ENCODE data around the gene PDZD4.

Gene PDZD4

GRCh38 chrX:153771415-153772315, 58.7 kb downstream of the PDZD4 start:
- DNase-seq (ENCODE audit: low read depth) = no peak

- DNase-seq (ENCODE audit: low read depth) = no peak
Observed at GRCh38 chrX:153770601-153771414, 59.5 kb downstream of the PDZD4 start.

- DNase-seq (ENCODE audit: low read depth) = no peak
Observed at GRCh38 chrX:153769865-153770600, 60.3 kb downstream of the PDZD4 start.

GRCh38 chrX:153769158-153769864, 61.0 kb downstream of the PDZD4 start:
- DNase-seq (ENCODE audit: low read depth) = no peak

GRCh38 chrX:153768311-153769157, 61.8 kb downstream of the PDZD4 start:
- no peak for DNase-seq (ENCODE audit: low read depth)

GRCh38 chrX:153767674-153768055, 62.7 kb downstream of the PDZD4 start:
- DNase-seq (ENCODE audit: low read depth) = no peak

GRCh38 chrX:153766871-153767673, 63.3 kb downstream of the PDZD4 start:
- DNase-seq (ENCODE audit: low read depth) = no peak

- no peak for DNase-seq (ENCODE audit: low read depth)
Observed at GRCh38 chrX:153766098-153766817, 64.1 kb downstream of the PDZD4 start.

- no peak for DNase-seq (ENCODE audit: low read depth)
Observed at GRCh38 chrX:153765138-153766079, 64.9 kb downstream of the PDZD4 start.

GRCh38 chrX:153764786-153765137, 65.6 kb downstream of the PDZD4 start:
- DNase-seq (ENCODE audit: low read depth) = no peak

- DNase-seq (ENCODE audit: low read depth) = peak; percentile 43
Observed at GRCh38 chrX:153763989-153764755, 66.2 kb downstream of the PDZD4 start, which contains the start of gene PLXNB3. Gene PLXNB3, plus strand, starts transcription at chrX:153764249. Its CDS starts 1,287 bp downstream, at chrX:153765536.

GRCh38 chrX:153763298-153763932, 66.9 kb downstream of the PDZD4 start:
- DNase-seq (ENCODE audit: low read depth) = no peak

GRCh38 chrX:153762626-153763173, 67.6 kb downstream of the PDZD4 start:
- no peak for DNase-seq (ENCODE audit: low read depth)

- DNase-seq (ENCODE audit: low read depth) = no peak
Observed at GRCh38 chrX:153761863-153762262, 68.5 kb downstream of the PDZD4 start.

- DNase-seq (ENCODE audit: low read depth) = no peak
Observed at GRCh38 chrX:153755136-153755535, 75.2 kb downstream of the PDZD4 start.

Measured in stimulated activated CD8-positive, alpha-beta memory T cell treated with anti-CD3 and anti-CD28 coated beads, Interleukin-12 subunit alpha, Interleukin-12 subunit beta, amount 100 ng/mL, for 1 hour (primary cell).